ENCODE data around the gene MVP. TPM values are rescaled to one million over a fixed set of nuclear protein-coding genes. Genes with fewer than 3 reads are reported as not detected.

MVP gene
- total RNA-seq, 5 donors from 2014 or later (not counting 1 experiment from before 2014, with no cell fraction given): 140 to 173 (median 158) TPM

GRCh38 chr16:29816694-29817441 lies 3.4 kb upstream of the MVP start:
- CTCF ChIA-PET: interaction anchor here (0.5 to 3.7 kb wide), 9 partner anchors 9 to 145 kb away, joined by 3 to 42 read pairs (median 7); no protein-coding TSS in a partner anchor
- POLR2A ChIA-PET: interaction anchor here in 1 of 2 donors (0.7 kb wide), 1 partner anchor 130 kb away, joined by 8 read pairs; no protein-coding TSS in a partner anchor
- no peaks in the 10 kb centered on the region for H3K9me3 ChIP-seq
- peaks cover 16% of the 10 kb centered on the region for H3K36me3 Mint-ChIP-seq
- peak overlapping the region; percentile 76 for H3K27ac ChIP-seq (ENCODE audit: low read length)
- no peaks in the 10 kb centered on the region for H3K9me3 Mint-ChIP-seq
- ATAC-seq (replicated peaks in 1 of 4) (peak in 3 of 4 experiments; percentile 21 to 37 (median 32)), DNase-seq (peak in 23 of 35 experiments; percentile 13 to 64 (median 46))
- H3K36me3 ChIP-seq (ENCODE audit: control insufficient read depth in 2 of 2, extremely low read depth in 1 of 2, insufficient read depth in 1 of 2, low read length in 1 of 2): peaks cover 4 to 16% of the 10 kb centered on the region in 2 donors
- H3K27me3 ChIP-seq (replicated peaks in 1 of 2; ENCODE audit: control insufficient read depth in 2 of 2, extremely low read depth in 1 of 2, insufficient read depth in 2 of 2, low read length in 1 of 2): peaks cover 0 to 8% of the 10 kb centered on the region in 2 experiments
- peaks cover 0 to 2% of the 10 kb centered on the region in 2 donors for H3K27me3 Mint-ChIP-seq
- peak overlapping the region; percentile 96 to 97 for H3K27ac Mint-ChIP-seq
- peaks cover 61 to 78% (median 67%) of the 10 kb centered on the region in 3 donors for H3K4me1 Mint-ChIP-seq
- WGBS (ENCODE audit: insufficient coverage): under 1% methylated on average over 17 of the region's 37 CpGs
- peak overlapping the region; percentile 89 to 94 (median 94) for H3K4me3 Mint-ChIP-seq
- peaks cover 28 to 79% of the 10 kb centered on the region in 2 experiments for H3K4me1 ChIP-seq (ENCODE audit: control insufficient read depth in 1 of 2, extremely low read depth in 1 of 2, insufficient read depth in 2 of 2, low read length in 2 of 2)
- H3K4me3 ChIP-seq (ENCODE audit: control insufficient read depth in 1 of 2, extremely low read depth in 1 of 2, low read length in 1 of 2): peak overlapping the region; percentile 71 to 86

- Mint-ChIP-seq H3K27me3 (no peaks in the 10 kb centered on the region), H3K27ac (peak overlapping the region; percentile 88), H3K9me3 (no peaks in the 10 kb centered on the region), H3K4me1 (peaks cover 64 to 80% (median 79%) of the 10 kb centered on the region in 3 donors), H3K36me3 (peaks cover 16% of the 10 kb centered on the region), H3K4me3 (peak overlapping the region; percentile 74 to 94 (median 74))
- H3K27ac ChIP-seq (ENCODE audit: low read length): no peak overlapping the region
- no peak overlapping the region for H3K4me3 ChIP-seq (ENCODE audit: control insufficient read depth in 1 of 2, extremely low read depth in 1 of 2, low read length in 1 of 2)
- H3K4me1 ChIP-seq (ENCODE audit: control insufficient read depth in 1 of 2, extremely low read depth in 1 of 2, insufficient read depth in 2 of 2, low read length in 2 of 2): peaks cover 29 to 79% of the 10 kb centered on the region in 2 experiments
- ChIA-PET POLR2A (interaction anchor here in 1 of 2 donors (0.7 kb wide), 1 partner anchor 11 kb away, joined by 4 read pairs; no protein-coding TSS in a partner anchor), CTCF (interaction anchor here (0.9 to 3.7 kb wide), 6 partner anchors 11 to 118 kb away, joined by 3 to 42 read pairs (median 6); no protein-coding TSS in a partner anchor)
- WGBS (ENCODE audit: insufficient coverage): 53% methylated on average over 3 of the region's 4 CpGs
- peaks cover 0 to under 1% of the 10 kb centered on the region in 2 experiments for H3K27me3 ChIP-seq (replicated peaks in 1 of 2; ENCODE audit: control insufficient read depth in 2 of 2, extremely low read depth in 1 of 2, insufficient read depth in 2 of 2, low read length in 1 of 2)
- H3K9me3 ChIP-seq: no peaks in the 10 kb centered on the region
- H3K36me3 ChIP-seq (ENCODE audit: control insufficient read depth in 2 of 2, extremely low read depth in 1 of 2, insufficient read depth in 1 of 2, low read length in 1 of 2): peaks cover 4 to 16% of the 10 kb centered on the region in 2 donors
- ATAC-seq (replicated peaks in 1 of 4): no peak
- no peak for DNase-seq
Observed at GRCh38 chr16:29818082-29818481, 2.2 kb upstream of the MVP start.

- H3K27ac Mint-ChIP-seq: peak overlapping the region; percentile 96
- H3K4me3 ChIP-seq (ENCODE audit: control insufficient read depth in 1 of 2, extremely low read depth in 1 of 2, low read length in 1 of 2): no peak overlapping the region
- POLR2A ChIA-PET: no interaction called here
Observed at GRCh38 chr16:29819506-29819905, 756 bp upstream of the MVP start.

GRCh38 chr16:29820730-29821642 lies 724 bp downstream of the MVP start:
- no peaks in the 10 kb centered on the region for H3K27me3 Mint-ChIP-seq
- H3K27me3 ChIP-seq (replicated peaks in 1 of 2; ENCODE audit: control insufficient read depth in 2 of 2, extremely low read depth in 1 of 2, insufficient read depth in 2 of 2, low read length in 1 of 2): no peaks in the 10 kb centered on the region
- peak overlapping the region; percentile 94 to 98 (median 95) for H3K4me3 Mint-ChIP-seq
- ChIA-PET CTCF (interaction anchor here in 1 of 2 donors (0.6 to 2.7 kb wide), 7 partner anchors 11 to 120 kb away, joined by 3 to 13 read pairs (median 4); partner anchors contain the start of gene KIF22), POLR2A (no interaction called here)
- H3K4me1 Mint-ChIP-seq: peaks cover 74 to 85% (median 78%) of the 10 kb centered on the region in 3 donors
- peaks cover 16% of the 10 kb centered on the region for H3K36me3 Mint-ChIP-seq
- H3K27ac Mint-ChIP-seq: peak overlapping the region; percentile 96
- peak overlapping the region; percentile 80 for H3K27ac ChIP-seq (ENCODE audit: low read length)
- no peaks in the 10 kb centered on the region for H3K9me3 ChIP-seq
- peak; percentile 1 to 31 (median 8) for ATAC-seq (replicated peaks in 1 of 4)
- peaks cover 36 to 92% of the 10 kb centered on the region in 2 experiments for H3K4me1 ChIP-seq (ENCODE audit: control insufficient read depth in 1 of 2, extremely low read depth in 1 of 2, insufficient read depth in 2 of 2, low read length in 2 of 2)
- DNase-seq: peak in 17 of 35 experiments; percentile 25 to 68 (median 47)
- 2% methylated on average over 7 of the region's 11 CpGs for WGBS (ENCODE audit: insufficient coverage)
- H3K36me3 ChIP-seq (ENCODE audit: control insufficient read depth in 2 of 2, extremely low read depth in 1 of 2, insufficient read depth in 1 of 2, low read length in 1 of 2): peaks cover 4 to 21% of the 10 kb centered on the region in 2 donors
- no peaks in the 10 kb centered on the region for H3K9me3 Mint-ChIP-seq
- H3K4me3 ChIP-seq (ENCODE audit: control insufficient read depth in 1 of 2, extremely low read depth in 1 of 2, low read length in 1 of 2): peak overlapping the region; percentile 55 to 93

More at GRCh38 chr16:29819506-29819905, 756 bp upstream of the MVP start:
- no peak for DNase-seq
- H3K36me3 Mint-ChIP-seq: peaks cover 16% of the 10 kb centered on the region
- ATAC-seq (replicated peaks in 1 of 4): no peak
- H3K9me3 Mint-ChIP-seq: no peaks in the 10 kb centered on the region
- no peaks in the 10 kb centered on the region for H3K27me3 ChIP-seq (replicated peaks in 1 of 2; ENCODE audit: control insufficient read depth in 2 of 2, extremely low read depth in 1 of 2, insufficient read depth in 2 of 2, low read length in 1 of 2)
- 95% methylated on average over 8 of the region's 15 CpGs for WGBS (ENCODE audit: insufficient coverage)
- H3K36me3 ChIP-seq (ENCODE audit: control insufficient read depth in 2 of 2, extremely low read depth in 1 of 2, insufficient read depth in 1 of 2, low read length in 1 of 2): peaks cover 4 to 16% of the 10 kb centered on the region in 2 donors
- peak overlapping the region; percentile 94 to 98 (median 95) for H3K4me3 Mint-ChIP-seq
- peaks cover 28 to 88% of the 10 kb centered on the region in 2 experiments for H3K4me1 ChIP-seq (ENCODE audit: control insufficient read depth in 1 of 2, extremely low read depth in 1 of 2, insufficient read depth in 2 of 2, low read length in 2 of 2)
- peaks cover 70 to 83% (median 74%) of the 10 kb centered on the region in 3 donors for H3K4me1 Mint-ChIP-seq
- no peaks in the 10 kb centered on the region for H3K27me3 Mint-ChIP-seq
- no peaks in the 10 kb centered on the region for H3K9me3 ChIP-seq
- CTCF ChIA-PET: interaction anchor here (0.6 to 2.5 kb wide), 9 partner anchors 12 to 120 kb away, joined by 3 to 13 read pairs (median 4); partner anchors contain the start of gene KIF22 (in 1 of the 2)
- H3K27ac ChIP-seq (ENCODE audit: low read length): peak overlapping the region; percentile 80

- no peak for ATAC-seq (replicated peaks in 1 of 4)
- Histone ChIP-seq H3K27me3 (replicated peaks in 1 of 2; ENCODE audit: control insufficient read depth in 2 of 2, extremely low read depth in 1 of 2, insufficient read depth in 2 of 2, low read length in 1 of 2) (no peaks in the 10 kb centered on the region), H3K27ac (ENCODE audit: low read length) (peak overlapping the region; percentile 80), H3K4me3 (ENCODE audit: control insufficient read depth in 1 of 2, extremely low read depth in 1 of 2, low read length in 1 of 2) (peak overlapping the region; percentile 55 to 93), H3K9me3 (no peaks in the 10 kb centered on the region), H3K36me3 (ENCODE audit: control insufficient read depth in 2 of 2, extremely low read depth in 1 of 2, insufficient read depth in 1 of 2, low read length in 1 of 2) (peaks cover 4 to 22% of the 10 kb centered on the region in 2 donors), H3K4me1 (ENCODE audit: control insufficient read depth in 1 of 2, extremely low read depth in 1 of 2, insufficient read depth in 2 of 2, low read length in 2 of 2) (peaks cover 41 to 97% of the 10 kb centered on the region in 2 experiments)
- no peak for DNase-seq
- Mint-ChIP-seq H3K27me3 (no peaks in the 10 kb centered on the region), H3K36me3 (peaks cover 16% of the 10 kb centered on the region), H3K4me3 (peak overlapping the region; percentile 94 to 98 (median 95)), H3K9me3 (no peaks in the 10 kb centered on the region), H3K4me1 (peaks cover 80 to 89% (median 84%) of the 10 kb centered on the region in 3 donors), H3K27ac (peak overlapping the region; percentile 96)
- POLR2A ChIA-PET: interaction anchor here (0.6 kb wide), 4 partner anchors 90 to 797 kb away, joined by 3 to 6 read pairs (median 4); partner anchors contain the start of gene HIRIP3 (in 1 of the 2)
- 60% methylated on average over 5 of the region's 7 CpGs for WGBS (ENCODE audit: insufficient coverage)
- CTCF ChIA-PET: interaction anchor here in 1 of 2 donors (0.5 to 2.7 kb wide), 6 partner anchors 12 to 121 kb away, joined by 3 to 13 read pairs (median 4); no protein-coding TSS in a partner anchor
Observed at GRCh38 chr16:29821643-29822115, 1.4 kb downstream of the MVP start.
